ENCODE data around the gene CD4. TPM values are rescaled to one million over a fixed set of nuclear protein-coding genes. Genes with fewer than 3 reads are reported as not detected.

Gene CD4
- total RNA-seq, 1 experiment from 2014 or later, result 0.42 TPM

- TF ChIP-seq JUND (IDR thresholded peaks at IDR 0.05) (no peak), EZH2phosphoT487 (IDR thresholded peaks at IDR 0.05; ENCODE audit: borderline replicate concordance) (no peak), FOSL1 (IDR thresholded peaks at IDR 0.05; ENCODE audit: low read depth) (no peak), YY1 (IDR thresholded peaks at IDR 0.05; ENCODE audit: extremely low read depth, insufficient replicate concordance, low read depth, low read length) (no peak)
These were observed 52.7 kb downstream of the CD4 start (continued) for GRCh38 chr12:6842075-6842474.

- no TSS peak for BruUV-seq (replicated peaks)
- no peaks in the 10 kb centered on the region for H4K20me1 ChIP-seq (ENCODE audit: insufficient read depth)
- no peak overlapping the region for H2AFZ ChIP-seq (ENCODE audit: low read depth, low read length, poor library complexity, severe bottlenecking)
- H3K9me2 ChIP-seq (ENCODE audit: insufficient read depth), result no peaks in the 10 kb centered on the region
- peaks cover 13 to 30% of the 10 kb centered on the region in 2 experiments; a peak in 3 of 4 replicates for H3K36me3 ChIP-seq (ENCODE audit: control insufficient read depth in 1 of 2, insufficient read depth in 2 of 2, low read length in 2 of 2)
- H3K9ac ChIP-seq (ENCODE audit: low read length), result no peak overlapping the region
- no peak overlapping the region for H3K27ac ChIP-seq (ENCODE audit: low read depth, low read length)
- ChIA-PET CTCF (interaction anchor here (1.0 kb wide), 1 partner anchor 8 kb away, joined by 4 read pairs; no protein-coding TSS in a partner anchor), POLR2A (no interaction called here), RAD21 (ENCODE audit: low non-redundant PET in 1 of 2, low total read pairs in 2 of 2, uncharacterized antibody in 2 of 2, unreplicated experiment in 2 of 2) (no interaction called here)
- no peaks in the 10 kb centered on the region for H3K9me3 ChIP-seq (ENCODE audit: control insufficient read depth in 1 of 2, insufficient read depth in 1 of 2, low read depth in 1 of 2, low read length in 2 of 2)
- no peak overlapping the region for H3K4me3 ChIP-seq (replicated peaks in 1 of 2; ENCODE audit: low read depth in 1 of 2, low read length in 2 of 2)
- intact Hi-C loops (cut with micrococcal nuclease), result no loop called here
- H3K4me2 ChIP-seq (ENCODE audit: low read length), result no peak overlapping the region
- H3K79me2 ChIP-seq (ENCODE audit: insufficient read depth, low read length), result no peaks in the 10 kb centered on the region
- ATAC-seq, result no peak
- no peaks in the 10 kb centered on the region for H3K4me1 ChIP-seq (ENCODE audit: control insufficient read depth in 1 of 2, insufficient read depth in 2 of 2, low read length in 2 of 2)
- no peak for DNase-seq (ENCODE audit: low read depth, low spot score)
- H3K27me3 ChIP-seq (ENCODE audit: insufficient read depth, low read length), result no peaks in the 10 kb centered on the region
- no peak for TF ChIP-seq EZH2 (IDR thresholded peaks at IDR 0.05)
- no peak for TF ChIP-seq REST (IDR thresholded peaks at IDR 0.05; ENCODE audit: low read depth)
- TF ChIP-seq SP1 (IDR thresholded peaks at IDR 0.05; ENCODE audit: low read depth), result no peak
- TF ChIP-seq POLR2A (IDR thresholded peaks at IDR 0.05; ENCODE audit: borderline replicate concordance, extremely low read depth, insufficient read depth, insufficient read length), result no peak
- TF ChIP-seq ELF1 (IDR thresholded peaks at IDR 0.05; ENCODE audit: borderline replicate concordance, low read depth), result no peak
- no peak for TF ChIP-seq EGR1 (IDR thresholded peaks at IDR 0.05; ENCODE audit: low read depth)
- no peak for TF ChIP-seq EZH2phosphoT487 (IDR thresholded peaks at IDR 0.05; ENCODE audit: borderline replicate concordance)
- no peak for TF ChIP-seq TCF7L2 (IDR thresholded peaks at IDR 0.05; ENCODE audit: borderline replicate concordance, extremely low read depth, insufficient read depth, insufficient read length)
- TF ChIP-seq CTCF (IDR thresholded peaks at IDR 0.05 in 2 of 3, conservative IDR thresholded peaks at IDR 0.05 in 1 of 3; ENCODE audit: borderline replicate concordance in 1 of 3, insufficient read depth in 1 of 3, low read depth in 2 of 3, low read length in 2 of 3), result no peak
- no peak for TF ChIP-seq SRF (IDR thresholded peaks at IDR 0.05; ENCODE audit: low read depth)
- TF ChIP-seq SIN3A (IDR thresholded peaks at IDR 0.05; ENCODE audit: low read depth), result no peak
- no peak for TF ChIP-seq ATF3 (IDR thresholded peaks at IDR 0.05)
- no peak for TF ChIP-seq CBX3 (IDR thresholded peaks at IDR 0.05; ENCODE audit: low read depth)
- no peak for TF ChIP-seq FOSL1 (IDR thresholded peaks at IDR 0.05; ENCODE audit: low read depth)
- no peak for TF ChIP-seq ZBTB33 (IDR thresholded peaks at IDR 0.05; ENCODE audit: extremely low read depth, insufficient replicate concordance, low read length)
These were observed 54.0 kb downstream of the CD4 start for GRCh38 chr12:6843118-6843902.
